Trophoblast cell (in vitro differentiated cells and primary cell): ENCODE measurements around the gene SH2B3.
"Not testable (repeated sequence)": the region's sequence is repeated elsewhere in the genome, so short reads cannot be mapped to it uniquely, and the experiment has no call there.

Experiments used
- DNase-seq, 2 donors: peaks; one replicate each; pipeline ENCODE4 v3.0.0-alpha.2; 2016
- H2AFZ ChIP-seq: 2 replicates; pipeline ENCODE4 v1.6.1; 2013; ENCODE audit warnings: low read length, moderate library complexity, mild to moderate bottlenecking; ENCODE audit not compliant: insufficient read depth, poor library complexity
- H2AK5ac ChIP-seq: 2 replicates; pipeline ENCODE4 v1.6.1; 2013; ENCODE audit warnings: mild to moderate bottlenecking, low read length
- H2BK120ac ChIP-seq: 2 replicates; pipeline ENCODE4 v1.6.1; 2013; ENCODE audit warnings: low read length, mild to moderate bottlenecking, moderate library complexity; ENCODE audit not compliant: insufficient read depth, poor library complexity
- H2BK12ac ChIP-seq: 2 replicates; pipeline ENCODE4 v1.6.1; 2013; ENCODE audit warnings: mild to moderate bottlenecking, low read length, moderate library complexity
- H2BK5ac ChIP-seq: 2 replicates; pipeline ENCODE4 v1.6.1; 2013; ENCODE audit warnings: low read length, low read depth, moderate library complexity, mild to moderate bottlenecking; ENCODE audit not compliant: poor library complexity
- H3K14ac ChIP-seq: 2 replicates; pipeline ENCODE4 v1.6.1; 2013; ENCODE audit warnings: mild to moderate bottlenecking, low read length
- H3K18ac ChIP-seq: 2 replicates; pipeline ENCODE4 v1.6.1; 2013; ENCODE audit warnings: mild to moderate bottlenecking, low read length
- H3K23ac ChIP-seq: 2 replicates; pipeline ENCODE4 v1.6.1; 2013; ENCODE audit warnings: low read length
- H3K27ac ChIP-seq: 2 replicates; pipeline ENCODE4 v1.5.1; 2013; ENCODE audit warnings: low read depth, mild to moderate bottlenecking, inconsistent platforms, low read length, moderate library complexity
- H3K27me3 ChIP-seq: 2 replicates; pipeline ENCODE4 v1.6.1; 2013; ENCODE audit warnings: inconsistent platforms, mild to moderate bottlenecking, low read length, moderate library complexity; ENCODE audit not compliant: insufficient read depth
- H3K36me3 ChIP-seq, 2 experiments: 1 replicate in 1 of 2; 2 replicates in 1 of 2; pipeline ENCODE4 v1.6.1; 2013; ENCODE audit warnings: low read length in 2 of 2, mild to moderate bottlenecking in 2 of 2, moderate library complexity in 1 of 2; ENCODE audit not compliant: insufficient read depth in 2 of 2, control insufficient read depth in 1 of 2
- H3K4ac ChIP-seq: 2 replicates; pipeline ENCODE4 v1.6.1; 2013; ENCODE audit warnings: low read depth, mild to moderate bottlenecking, low read length, moderate library complexity
- H3K4me1 ChIP-seq, 2 experiments: 1 replicate in 1 of 2; 2 replicates in 1 of 2; pipeline ENCODE4 v1.6.1; 2013; ENCODE audit warnings: low read length in 2 of 2, mild to moderate bottlenecking in 2 of 2, moderate library complexity in 1 of 2; ENCODE audit not compliant: insufficient read depth in 2 of 2, control insufficient read depth in 1 of 2
- H3K4me2 ChIP-seq: 2 replicates; pipeline ENCODE4 v1.6.1; 2013; ENCODE audit warnings: inconsistent platforms, mild to moderate bottlenecking, low read length, moderate library complexity
- H3K4me3 ChIP-seq: 2 replicates; pipeline ENCODE4 v1.5.1; 2013; ENCODE audit warnings: mild to moderate bottlenecking, low read depth, low read length, inconsistent platforms
- H3K79me1 ChIP-seq: one replicate; pipeline ENCODE4 v1.6.1; 2013; ENCODE audit warnings: low read length
- H3K79me2 ChIP-seq: 2 replicates; pipeline ENCODE4 v1.6.1; 2013; ENCODE audit warnings: low read length, mild to moderate bottlenecking; ENCODE audit not compliant: control insufficient read depth, insufficient read depth, poor library complexity
- H3K9ac ChIP-seq: 2 replicates; pipeline ENCODE4 v1.6.1; 2013; ENCODE audit warnings: mild to moderate bottlenecking, low read length
- H3K9me3 ChIP-seq: 2 replicates; pipeline ENCODE4 v1.6.1; 2013; ENCODE audit warnings: low read depth, mild to moderate bottlenecking, control low read depth, inconsistent platforms, low read length; ENCODE audit not compliant: insufficient read depth
- H4K12ac ChIP-seq: 2 replicates; pipeline ENCODE4 v1.6.1; 2013; ENCODE audit warnings: low read depth, mild to moderate bottlenecking, low read length, moderate library complexity
- H4K8ac ChIP-seq: 2 replicates; pipeline ENCODE4 v1.6.1; 2013; ENCODE audit warnings: low read depth, mild to moderate bottlenecking, low read length, moderate library complexity
- H4K91ac ChIP-seq: one replicate; pipeline ENCODE4 v1.6.1; 2013; ENCODE audit warnings: low read depth, mild to moderate bottlenecking, low read length, moderate library complexity
- WGBS: extraction: QIAGEN DNeasy Blood & Tissue Kit; methylation state at CpG from one replicate; pipeline ENCODE4 v1.1.7; 2013; ENCODE audit warnings: missing lambda C conversion rate; ENCODE audit not compliant: insufficient read length, insufficient coverage; ENCODE audit errors: extremely low coverage; 5-methylcytosine and 5-hydroxymethylcytosine counted together

The SH2B3 gene

GRCh38 chr12:111492979-111493378 lies 87.3 kb downstream of the SH2B3 start:
- not testable (repeated sequence) for H3K9ac ChIP-seq, H3K18ac ChIP-seq, H3K79me2 ChIP-seq, H2BK5ac ChIP-seq, H4K8ac ChIP-seq, H2AK5ac ChIP-seq, H3K4me3 ChIP-seq, H3K4me1 ChIP-seq, H4K12ac ChIP-seq, H3K4me2 ChIP-seq, H2BK120ac ChIP-seq, H3K14ac ChIP-seq, H2BK12ac ChIP-seq, H3K27me3 ChIP-seq, H3K4ac ChIP-seq, H3K9me3 ChIP-seq, H2AFZ ChIP-seq, H3K27ac ChIP-seq, DNase-seq, H3K79me1 ChIP-seq, H3K23ac ChIP-seq, H4K91ac ChIP-seq
- WGBS = no CpG with 5 or more reads among the region's 7 CpGs
- peaks cover 38 to 39% of the 10 kb centered on the region in 2 experiments for H3K36me3 ChIP-seq

GRCh38 chr12:111494676-111495075 lies 89.0 kb downstream of the SH2B3 start:
- H3K27me3 ChIP-seq = no peaks in the 10 kb centered on the region
- no CpG with 5 or more reads among the region's 4 CpGs for WGBS
- H3K4me1 ChIP-seq = no peaks in the 10 kb centered on the region
- H3K79me2 ChIP-seq = no peaks in the 10 kb centered on the region
- no peak for DNase-seq
- no peak overlapping the region for H3K4me3 ChIP-seq
- H3K23ac ChIP-seq = no peak overlapping the region
- no peak overlapping the region for H2AK5ac ChIP-seq
- H2AFZ ChIP-seq = no peak overlapping the region
- no peak overlapping the region for H4K12ac ChIP-seq
- H4K91ac ChIP-seq = no peak overlapping the region
- no peaks in the 10 kb centered on the region for H3K9me3 ChIP-seq
- H3K4me2 ChIP-seq = no peak overlapping the region
- no peak overlapping the region for H2BK5ac ChIP-seq
- no peak overlapping the region for H2BK12ac ChIP-seq
- H4K8ac ChIP-seq = no peak overlapping the region
- peaks cover 32 to 37% of the 10 kb centered on the region in 2 experiments for H3K36me3 ChIP-seq
- H3K18ac ChIP-seq = no peak overlapping the region
- no peaks in the 10 kb centered on the region for H3K79me1 ChIP-seq
- no peak overlapping the region for H3K4ac ChIP-seq
- H3K9ac ChIP-seq = no peak overlapping the region
- no peak overlapping the region for H3K27ac ChIP-seq
- no peak overlapping the region for H3K14ac ChIP-seq
- H2BK120ac ChIP-seq = no peak overlapping the region
